Activated B cell treated with CpG ODN at 0.5 μM for 24 hours (primary cell): ENCODE data around the gene GRK6. TPM values are rescaled to one million over a fixed set of nuclear protein-coding genes. Genes with fewer than 3 reads are reported as not detected.

Source experiments
- ATAC-seq: fragments of 200-7000 bp; cut with Tn5 transposase; one replicate; pipeline ENCODE4 v1.10.0; 2021; ENCODE audit warnings: low read depth, mild to moderate bottlenecking, moderate library complexity
- CTCF ChIA-PET: fragments of 350-600 bp; sonication (Branson Sonifier 250); formaldehyde crosslinking; loops from one replicate; lab custom pipeline; 2021; ENCODE audit warnings: antibody characterized with exemption; lab: Charles Lee
- POLR2A ChIA-PET: fragments of 350-600 bp; sonication (Branson Sonifier 250); formaldehyde crosslinking; loops from one replicate; lab custom pipeline; 2021; ENCODE audit warnings: antibody characterized with exemption; lab: Charles Lee
- DNase-seq: peaks from one replicate; pipeline ENCODE4 v3.0.0; 2022
- H3K27ac Mint-ChIP-seq: one replicate; pipeline ENCODE4 v1.8.0; 2020; ENCODE audit warnings: mixed read lengths
- H3K27me3 Mint-ChIP-seq: one replicate; pipeline ENCODE4 v1.8.0; 2021; ENCODE audit warnings: mixed read lengths
- H3K36me3 Mint-ChIP-seq: one replicate; pipeline ENCODE4 v1.8.0; 2021; ENCODE audit warnings: low read depth, mixed read lengths
- H3K4me1 Mint-ChIP-seq: one replicate; pipeline ENCODE4 v1.8.0; 2021; ENCODE audit warnings: mixed read lengths
- H3K4me3 Mint-ChIP-seq: one replicate; pipeline ENCODE4 v1.8.0; 2020; ENCODE audit warnings: mild to moderate bottlenecking, mixed read lengths
- H3K9me3 Mint-ChIP-seq: one replicate; pipeline ENCODE4 v1.8.0; 2020; ENCODE audit warnings: mixed read lengths
- CTCF ChIP-seq: fragments of 200-600 bp; IDR thresholded peaks from one replicate; pipeline ENCODE4 v1.8.0; 2022; ENCODE audit warnings: antibody characterized with exemption, mild to moderate bottlenecking
- intact Hi-C: fragments of 100-400 bp; cut with micrococcal nuclease; formaldehyde crosslinking; loops from one replicate; pipeline ENCODE4 v1.15.1; 2024
- total RNA-seq: library from RNA; stranded (reverse); gene quantifications from 2 replicates; pipeline ENCODE4 v1.2.3, GENCODE V29; 2022

The GRK6 gene
- total RNA-seq, 1 donor from 2014 or later: 92.6 TPM

- POLR2A ChIA-PET: interaction anchor here (0.7 to 12.5 kb wide), 10 partner anchors 17 to 698 kb away, joined by 3 to 296 read pairs (median 5); partner anchors contain the start of genes LMAN2, PDLIM7 and PRR7
- peaks cover 25% of the 10 kb centered on the region for H3K36me3 Mint-ChIP-seq
- peaks cover 78% of the 10 kb centered on the region for H3K4me1 Mint-ChIP-seq
- H3K4me3 Mint-ChIP-seq: peak overlapping the region; percentile 88
- CTCF ChIA-PET: interaction anchor here (2.7 to 7.2 kb wide), 3 partner anchors 16 to 38 kb away, joined by 8 to 53 read pairs (median 29); partner anchors contain the start of gene PRR7
- DNase-seq (no peak), ATAC-seq (no peak)
- no peak for TF ChIP-seq CTCF
- intact Hi-C loops: loop anchor here (5.0 kb wide), 1 partner anchor 1041 kb away; the partner anchor contains the start of genes HIGD2A and NOP16
- no peaks in the 10 kb centered on the region for H3K27me3 Mint-ChIP-seq
- no peaks in the 10 kb centered on the region for H3K9me3 Mint-ChIP-seq
- H3K27ac Mint-ChIP-seq: peak overlapping the region; percentile 89
Measured at GRCh38 chr5:177428574-177429217, 2.2 kb downstream of the GRK6 start.

- ChIA-PET POLR2A (interaction anchor here (0.6 to 12.5 kb wide), 10 partner anchors 16 to 698 kb away, joined by 3 to 296 read pairs (median 5); partner anchors contain the start of genes LMAN2, PDLIM7 and PRR7), CTCF (interaction anchor here (3.0 to 7.2 kb wide), 3 partner anchors 15 to 25 kb away, joined by 20 to 53 read pairs (median 29); partner anchors contain the start of gene PRR7)
- Mint-ChIP-seq H3K27ac (peak overlapping the region; percentile 89), H3K36me3 (peaks cover 31% of the 10 kb centered on the region), H3K27me3 (no peaks in the 10 kb centered on the region), H3K9me3 (no peaks in the 10 kb centered on the region), H3K4me1 (peaks cover 80% of the 10 kb centered on the region), H3K4me3 (peak overlapping the region; percentile 88)
- peak; percentile 15 for ATAC-seq
- TF ChIP-seq CTCF: no peak
- intact Hi-C loops: loop anchor here (5.0 kb wide), 1 partner anchor 1042 kb away; the partner anchor contains the start of genes HIGD2A and NOP16
- DNase-seq: peak; percentile 49
Measured at GRCh38 chr5:177429248-177430040, 3.0 kb downstream of the GRK6 start.

GRCh38 chr5:177430140-177430951 is 3.9 kb downstream of the GRK6 start:
- peaks cover 80% of the 10 kb centered on the region for H3K4me1 Mint-ChIP-seq
- no peaks in the 10 kb centered on the region for H3K9me3 Mint-ChIP-seq
- H3K27ac Mint-ChIP-seq: peak overlapping the region; percentile 89
- intact Hi-C loops: no loop called here
- ChIA-PET POLR2A (interaction anchor here (0.9 to 12.5 kb wide), 7 partner anchors 15 to 79 kb away, joined by 3 to 296 read pairs (median 14); partner anchors contain the start of genes LMAN2, PDLIM7 and PRR7), CTCF (interaction anchor here (1.3 to 7.2 kb wide), 5 partner anchors 14 to 41 kb away, joined by 3 to 53 read pairs (median 24); partner anchors contain the start of gene PRR7)
- peaks cover 36% of the 10 kb centered on the region for H3K36me3 Mint-ChIP-seq
- H3K4me3 Mint-ChIP-seq: peak overlapping the region; percentile 88
- TF ChIP-seq CTCF: no peak
- DNase-seq: no peak
- no peak for ATAC-seq
- H3K27me3 Mint-ChIP-seq: no peaks in the 10 kb centered on the region

- ChIA-PET CTCF (interaction anchor here (1.3 to 4.9 kb wide), 5 partner anchors 14 to 42 kb away, joined by 3 to 29 read pairs (median 20); partner anchors contain the start of gene PRR7), POLR2A (interaction anchor here (0.9 to 12.5 kb wide), 9 partner anchors 14 to 894 kb away, joined by 3 to 296 read pairs (median 12); partner anchors contain the start of genes DOK3, PDLIM7, PFN3 and PRR7)
- H3K4me1 Mint-ChIP-seq: peaks cover 75% of the 10 kb centered on the region
- intact Hi-C loops: loop anchor here (1.0 kb wide), 4 partner anchors 15 to 41 kb away; partner anchors contain the start of gene PRR7
- H3K27ac Mint-ChIP-seq: peak overlapping the region; percentile 89
- no peaks in the 10 kb centered on the region for H3K27me3 Mint-ChIP-seq
- H3K4me3 Mint-ChIP-seq: peak overlapping the region; percentile 88
- DNase-seq (peak; percentile 34), ATAC-seq (no peak)
- peaks cover 42% of the 10 kb centered on the region for H3K36me3 Mint-ChIP-seq
- H3K9me3 Mint-ChIP-seq: no peaks in the 10 kb centered on the region
- TF ChIP-seq CTCF: no peak
Measured at GRCh38 chr5:177430972-177431316, 4.5 kb downstream of the GRK6 start.
